ELF-1 (cell line): Measurements from ENCODE around the gene COL6A3.
"Not testable (repeated sequence)": the region's sequence is repeated elsewhere in the genome, so short reads cannot be mapped to it uniquely, and the experiment has no call there.

Experiments
- DNase-seq: peaks from one replicate; pipeline ENCODE4 v3.0.0-alpha.2; 2016; ENCODE audit warnings: low read depth, low spot score

The COL6A3 gene

GRCh38 chr2:237418300-237418699, 4.3 kb upstream of the COL6A3 start:
- no peak for DNase-seq

DNA sequence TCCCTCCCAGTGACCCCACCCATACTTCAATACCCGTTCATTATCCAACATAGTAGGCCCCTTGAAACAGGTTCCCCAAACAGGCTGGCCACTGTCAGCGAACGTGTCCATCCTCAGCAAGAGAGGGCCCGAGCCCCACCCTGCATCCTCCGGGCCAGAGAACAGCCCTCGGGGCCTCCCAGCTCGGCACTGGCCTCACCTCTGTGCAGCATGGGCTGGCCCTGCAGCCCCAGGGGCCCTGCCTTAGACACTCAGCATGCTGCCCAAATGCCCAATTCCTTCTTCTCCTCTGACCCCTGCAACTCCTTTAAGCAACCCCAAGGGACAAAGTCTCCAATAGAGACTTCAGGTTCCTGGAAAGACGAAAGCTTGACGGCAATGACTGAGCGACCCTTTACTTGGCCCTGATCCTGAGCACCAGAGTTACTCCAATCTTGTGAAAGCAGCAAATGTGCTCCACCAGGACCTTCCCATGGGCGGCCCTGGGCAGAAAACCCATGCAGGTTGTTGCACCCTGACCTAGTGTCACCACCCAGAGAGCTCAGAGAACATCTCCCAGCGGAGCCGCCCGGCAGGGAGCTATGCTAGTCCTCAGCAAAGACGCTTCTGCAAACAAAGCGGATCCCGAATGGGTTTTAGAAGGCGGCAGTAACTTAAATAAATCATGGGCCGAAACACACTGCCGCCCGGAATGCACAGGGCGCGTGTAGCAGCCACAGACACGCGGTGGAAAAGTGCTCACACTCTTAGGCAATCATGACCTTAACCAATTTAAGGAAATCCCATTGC, 782 bp downstream of the COL6A3 start:
- DNase-seq, result no peak

DNA sequence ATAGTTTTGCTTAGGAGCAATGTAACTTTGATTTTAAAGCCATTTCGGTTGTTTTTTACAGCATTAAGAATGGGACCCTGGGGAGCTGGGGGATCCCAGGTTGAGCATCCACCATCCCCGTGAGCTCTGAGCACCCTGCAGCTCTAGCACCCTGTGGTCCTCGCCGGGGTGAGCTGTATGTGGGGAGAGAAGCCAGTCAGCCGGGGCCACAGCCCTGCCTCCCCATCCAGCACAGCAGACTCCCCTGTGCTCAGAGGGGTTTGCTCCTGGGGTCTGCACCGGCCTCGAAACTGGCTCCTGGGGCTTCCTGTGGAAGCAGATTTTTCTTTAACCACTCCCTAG, 1.3 kb downstream of the COL6A3 start:
- DNase-seq, result no peak

DNA sequence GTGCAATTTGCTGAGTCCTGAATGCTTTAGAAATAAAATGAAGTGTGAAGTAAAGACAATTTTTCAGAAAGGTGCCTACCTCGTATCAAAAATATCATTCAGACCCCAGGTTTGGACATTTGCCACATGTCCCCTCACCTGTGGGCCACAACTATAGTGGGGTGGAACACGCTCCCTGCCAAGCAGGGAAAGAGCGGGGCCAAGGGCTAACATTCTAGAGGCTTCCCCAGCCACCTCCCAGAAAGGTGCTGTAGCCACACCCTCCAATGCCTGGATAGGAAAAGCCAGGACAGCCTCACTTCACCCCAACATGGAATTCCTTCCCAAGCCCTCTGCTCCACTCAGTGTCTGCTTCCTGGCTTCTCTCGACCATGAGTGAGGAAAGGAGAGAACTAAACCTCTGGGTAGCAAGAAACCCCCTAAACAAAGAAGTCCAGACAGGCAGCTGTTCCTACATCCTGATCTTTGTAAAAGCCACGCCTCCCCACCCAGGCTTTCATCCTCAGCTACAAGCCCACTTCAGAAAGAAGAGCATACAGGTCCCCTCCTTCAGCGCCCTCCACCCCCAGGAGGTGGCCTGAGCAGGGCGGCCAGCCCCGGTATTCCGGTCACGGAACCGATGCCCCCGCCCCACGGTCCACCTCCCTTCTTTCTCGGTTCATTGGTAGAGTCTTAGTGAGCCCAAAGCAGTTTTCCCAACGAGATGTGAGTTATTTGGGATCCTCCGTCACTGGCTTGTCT, 2.1 kb downstream of the COL6A3 start:
- DNase-seq, result no peak

DNA sequence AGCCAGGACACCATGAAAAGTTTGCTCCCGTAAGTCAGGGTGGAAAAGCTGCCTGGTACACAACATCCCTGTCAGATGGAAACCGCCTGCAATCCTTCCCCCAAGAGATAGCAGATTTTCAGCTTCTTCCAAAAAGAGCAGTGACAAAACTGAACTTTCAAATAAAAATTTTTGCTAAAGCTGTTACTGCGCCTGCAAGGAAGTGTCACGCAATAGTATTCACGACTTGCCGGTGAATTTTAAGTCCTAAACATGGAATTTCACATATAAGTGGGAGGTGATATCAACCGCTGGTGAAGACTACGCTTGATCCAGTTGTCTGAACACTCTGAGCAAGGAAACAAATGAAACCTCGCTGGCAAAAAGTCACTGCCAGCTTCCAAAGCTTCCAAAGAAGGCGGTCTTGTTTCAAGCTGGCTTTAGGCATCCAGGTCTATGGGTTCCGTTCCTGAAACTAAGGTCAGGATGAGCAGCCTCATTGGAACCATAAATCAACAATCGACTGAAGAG, 2.8 kb downstream of the COL6A3 start:
- DNase-seq, result no peak

- DNase-seq, result not testable (repeated sequence)
Measured at GRCh38 chr2:237409263-237409662, 4.7 kb downstream of the COL6A3 start.

- DNase-seq, result no peak
Measured at GRCh38 chr2:237408335-237409000, 5.5 kb downstream of the COL6A3 start.

DNA sequence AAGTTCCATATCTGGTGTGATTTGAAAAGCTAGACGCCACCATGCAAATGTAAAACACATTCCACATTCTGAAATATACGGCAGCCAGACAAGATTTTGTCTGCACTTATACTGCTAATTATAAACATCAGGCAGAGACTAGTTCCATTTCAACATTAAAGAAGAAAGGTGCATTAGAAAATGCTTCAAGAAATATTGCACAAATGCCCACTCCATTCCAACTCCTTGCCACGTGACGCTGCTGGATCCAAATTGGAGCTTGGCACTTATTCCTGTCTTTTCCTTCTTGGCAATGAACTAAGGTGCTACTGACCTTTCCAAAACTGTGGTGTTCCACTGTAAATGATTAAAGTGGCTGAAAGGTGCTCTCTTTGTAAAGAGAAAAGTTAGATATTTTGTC, 6.3 kb downstream of the COL6A3 start:
- no peak for DNase-seq

GRCh38 chr2:237406371-237406895, 7.5 kb downstream of the COL6A3 start:
- no peak for DNase-seq

DNA sequence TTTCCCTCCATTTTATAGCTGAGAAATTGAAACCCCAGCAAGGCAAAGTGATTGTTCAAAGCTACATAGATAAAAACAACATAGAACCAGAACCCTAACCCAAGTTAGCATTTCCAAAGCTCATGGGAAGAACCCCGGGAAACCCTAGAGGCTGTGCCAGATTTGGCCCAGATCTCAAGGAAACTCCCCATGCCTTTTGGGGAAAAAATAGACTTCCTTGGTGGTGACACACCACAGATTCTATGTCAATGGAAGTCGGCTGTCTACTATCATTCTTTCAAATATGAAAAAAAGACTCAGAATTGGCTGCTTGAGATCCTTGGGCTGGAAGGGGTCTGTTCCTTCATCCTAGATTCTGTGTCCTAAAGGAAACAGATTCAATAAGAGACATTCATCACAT, 8.4 kb downstream of the COL6A3 start:
- no peak for DNase-seq

DNA sequence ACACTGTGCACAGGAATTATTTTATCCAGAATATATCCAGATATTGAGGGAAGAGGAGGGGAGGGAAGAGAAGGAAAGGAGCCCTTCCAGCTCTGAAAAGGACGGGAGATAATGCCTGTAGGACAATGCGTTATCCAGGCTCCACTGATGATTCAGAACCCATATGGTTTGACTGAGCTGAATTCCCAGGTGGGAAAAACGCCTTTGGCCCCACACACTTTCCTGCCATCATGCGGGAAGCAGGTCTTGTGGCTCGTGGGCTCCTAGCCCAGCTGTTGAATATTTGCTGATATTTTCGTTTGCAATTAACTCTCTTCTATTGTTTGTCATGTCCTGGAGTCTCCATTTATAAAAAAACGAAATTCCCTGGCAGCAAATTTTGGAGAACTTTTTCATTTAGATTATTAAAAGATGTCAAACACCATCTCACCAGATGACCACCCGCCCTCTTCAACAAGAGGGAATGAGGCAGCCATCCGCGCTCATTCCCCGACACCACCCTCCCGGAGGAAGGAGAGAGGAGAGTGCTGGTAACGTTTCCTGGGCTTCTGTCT, 8.9 kb downstream of the COL6A3 start:
- DNase-seq, result no peak

DNA sequence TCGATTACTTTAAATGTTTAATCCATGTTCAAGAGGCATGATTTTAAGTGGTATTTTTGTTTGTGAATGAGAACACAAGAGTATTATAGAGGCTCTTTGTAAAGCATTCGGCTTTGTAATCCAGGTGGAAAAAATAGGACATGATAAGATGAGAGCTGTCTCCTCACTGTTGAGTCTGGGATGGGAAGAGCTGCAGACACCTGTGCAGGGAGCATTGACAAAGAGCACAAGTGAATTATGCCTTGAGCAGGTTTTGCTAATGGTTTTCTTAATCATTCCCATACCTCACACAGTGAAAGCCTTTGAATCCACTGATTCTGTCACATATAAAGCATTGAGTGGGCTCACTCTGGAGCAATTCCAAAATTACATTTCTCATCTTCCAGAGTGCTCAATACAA, 9.6 kb downstream of the COL6A3 start:
- no peak for DNase-seq

- no peak for DNase-seq
Measured at GRCh38 chr2:237403024-237403882, 10.7 kb downstream of the COL6A3 start.

GRCh38 chr2:237400199-237400598, 13.8 kb downstream of the COL6A3 start:
- DNase-seq, result no peak

DNA sequence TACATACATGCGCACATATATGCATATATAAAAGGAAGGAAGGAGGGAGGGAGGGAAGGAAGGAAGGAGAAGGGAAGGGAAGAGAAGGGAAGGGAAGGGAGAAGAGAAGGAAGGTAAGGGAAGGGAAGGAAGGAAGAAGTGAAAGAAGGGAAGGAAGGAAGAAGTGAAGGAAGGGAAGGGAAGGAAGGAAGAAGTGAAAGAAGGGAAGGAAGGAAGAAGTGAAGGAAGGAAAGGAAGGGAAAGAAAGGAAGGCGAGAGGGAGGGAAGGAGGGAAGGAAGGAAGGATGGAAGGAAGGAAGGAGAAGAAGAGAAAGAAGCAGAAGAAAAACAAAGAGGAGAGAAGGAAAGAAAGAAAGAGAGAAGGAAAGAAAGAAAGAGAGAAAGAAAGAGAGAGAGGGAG, 16.9 kb downstream of the COL6A3 start:
- DNase-seq, result no peak

- DNase-seq, result no peak
Measured at GRCh38 chr2:237393523-237393922, 20.4 kb downstream of the COL6A3 start.

GRCh38 chr2:237392186-237392585, 21.8 kb downstream of the COL6A3 start:
- DNase-seq, result no peak

DNA sequence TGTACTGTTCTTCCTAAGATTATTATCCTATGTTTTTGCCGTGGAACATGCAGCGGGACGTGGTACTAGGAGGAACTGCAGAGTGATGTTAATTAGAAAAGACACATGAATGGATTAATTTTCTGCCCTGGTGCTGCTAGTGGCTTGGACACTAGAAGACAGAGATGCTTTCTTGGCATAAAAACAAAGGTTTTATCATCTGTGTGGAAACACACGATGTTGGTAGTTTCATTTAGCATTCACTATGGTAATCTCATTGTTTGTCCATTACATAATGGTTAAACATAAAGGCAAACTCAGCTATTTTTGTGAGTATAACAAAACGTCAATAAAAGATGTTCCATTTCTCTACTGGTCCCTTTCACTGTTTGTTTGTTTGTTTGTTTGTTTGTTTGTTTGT, 22.8 kb downstream of the COL6A3 start:
- no peak for DNase-seq

DNA sequence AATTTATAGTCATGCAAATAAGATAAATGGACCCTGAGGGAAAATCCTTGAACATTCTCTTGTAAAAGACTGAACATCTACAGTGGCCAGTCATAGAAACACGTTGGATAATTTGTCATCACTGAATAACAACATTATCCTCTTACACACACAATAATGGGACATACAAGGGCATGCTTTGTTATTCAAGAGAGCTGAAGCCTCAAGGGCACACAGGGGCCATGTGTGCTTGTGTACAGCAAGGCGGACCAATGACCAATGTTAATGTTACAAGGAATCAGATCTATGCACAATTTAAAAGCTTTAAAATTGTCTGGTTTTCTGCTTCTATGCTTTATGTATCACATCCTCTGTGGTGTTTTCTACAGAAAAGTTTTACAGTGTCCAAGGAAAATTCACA, 23.7 kb downstream of the COL6A3 start:
- DNase-seq, result no peak

- DNase-seq, result no peak
Measured at GRCh38 chr2:237389831-237390230, 24.1 kb downstream of the COL6A3 start.

- DNase-seq, result no peak
Measured at GRCh38 chr2:237388036-237388435, 25.9 kb downstream of the COL6A3 start.
